Tibial nerve (tissue), 4 donors: Measurements from ENCODE around the gene PSMD8. TPM values are rescaled to one million over a fixed set of nuclear protein-coding genes. Genes with fewer than 3 reads are reported as not detected.

Experiments
- DNase-seq, 2 donors: peaks; one replicate each; pipeline ENCODE4 v3.0.0-alpha.2; 2019; ENCODE audit warnings: low spot score in 2 of 2
- H3K27ac ChIP-seq, 4 donors: fragments of 200-600 bp; sonication (generic) in 3 of 4; one replicate each; pipeline ENCODE4 v1.5.1; 2017 to 2019; ENCODE audit warnings: mild to moderate bottlenecking in 1 of 4
- H3K27me3 ChIP-seq, 2 donors: fragments of 200-600 bp; sonication (generic) in 1 of 2; one replicate each; pipeline versions ENCODE4 v1.5.1 to v1.6.0; 2017 to 2019
- H3K36me3 ChIP-seq, 3 donors: fragments of 200-600 bp; sonication (generic); one replicate each; pipeline ENCODE4 v1.5.1; 2018 to 2019
- H3K4me1 ChIP-seq, 4 donors: fragments of 200-600 bp; sonication (generic) in 3 of 4; one replicate each; pipeline ENCODE4 v1.5.1; 2017 to 2019
- H3K4me3 ChIP-seq, 4 donors: fragments of 200-600 bp; sonication (generic) in 3 of 4; one replicate each; pipeline ENCODE4 v1.5.1; 2017 to 2019; ENCODE audit warnings: mild to moderate bottlenecking in 1 of 4, moderate library complexity in 1 of 4
- H3K9me3 ChIP-seq, 4 donors: fragments of 200-600 bp; sonication (generic) in 3 of 4; one replicate each; pipeline ENCODE4 v1.5.1; 2017 to 2019
- EP300 ChIP-seq, 2 donors: sonication (generic); formaldehyde crosslinking; IDR thresholded peaks; one replicate each; pipeline ENCODE4 v1.6.1; 2017; ENCODE audit warnings: antibody characterized with exemption in 2 of 2, mild to moderate bottlenecking in 1 of 2
- POLR2A ChIP-seq, 2 donors: fragments of 450-650 bp; IDR thresholded peaks; one replicate each; pipeline ENCODE4 v1.6.1; 2017; ENCODE audit warnings: antibody characterized with exemption in 2 of 2, mild to moderate bottlenecking in 2 of 2, moderate library complexity in 2 of 2
- WGBS, 2 donors: methylation state at CpG; one replicate each; pipeline ENCODE4 v1.1.5; 2018; 5-methylcytosine and 5-hydroxymethylcytosine counted together
- total RNA-seq, 4 donors: library from RNA; depleted of rRNA; stranded (reverse); fragments of >200 nt; gene quantifications; one replicate each; pipeline ENCODE4 v1.1.0, GENCODE V29; 2016
- TF ChIP-seq, protein P1 (sequence below), 5 experiments: fragments of 200-600 bp in 3 of 5; fragments of 450-650 bp in 2 of 5; sonication (generic) in 3 of 5; IDR thresholded peaks; one replicate each; pipeline ENCODE4 v1.5.1; 2016 to 2019; ENCODE audit warnings: antibody characterized with exemption in 5 of 5, mild to moderate bottlenecking in 3 of 5, moderate library complexity in 2 of 5

PSMD8 gene
- total RNA-seq, 4 donors from 2014 or later = 124 to 192 (median 174) TPM

- TF ChIP-seq, protein P1, sequence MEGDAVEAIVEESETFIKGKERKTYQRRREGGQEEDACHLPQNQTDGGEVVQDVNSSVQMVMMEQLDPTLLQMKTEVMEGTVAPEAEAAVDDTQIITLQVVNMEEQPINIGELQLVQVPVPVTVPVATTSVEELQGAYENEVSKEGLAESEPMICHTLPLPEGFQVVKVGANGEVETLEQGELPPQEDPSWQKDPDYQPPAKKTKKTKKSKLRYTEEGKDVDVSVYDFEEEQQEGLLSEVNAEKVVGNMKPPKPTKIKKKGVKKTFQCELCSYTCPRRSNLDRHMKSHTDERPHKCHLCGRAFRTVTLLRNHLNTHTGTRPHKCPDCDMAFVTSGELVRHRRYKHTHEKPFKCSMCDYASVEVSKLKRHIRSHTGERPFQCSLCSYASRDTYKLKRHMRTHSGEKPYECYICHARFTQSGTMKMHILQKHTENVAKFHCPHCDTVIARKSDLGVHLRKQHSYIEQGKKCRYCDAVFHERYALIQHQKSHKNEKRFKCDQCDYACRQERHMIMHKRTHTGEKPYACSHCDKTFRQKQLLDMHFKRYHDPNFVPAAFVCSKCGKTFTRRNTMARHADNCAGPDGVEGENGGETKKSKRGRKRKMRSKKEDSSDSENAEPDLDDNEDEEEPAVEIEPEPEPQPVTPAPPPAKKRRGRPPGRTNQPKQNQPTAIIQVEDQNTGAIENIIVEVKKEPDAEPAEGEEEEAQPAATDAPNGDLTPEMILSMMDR (IDR thresholded peaks at IDR 0.05) = no peak
- no peak for TF ChIP-seq POLR2A (IDR thresholded peaks at IDR 0.05)
- TF ChIP-seq EP300 (IDR thresholded peaks at IDR 0.05) = no peak
- Histone ChIP-seq H3K27ac (no peak overlapping the region), H3K27me3 (peaks cover 0 to under 1% of the 10 kb centered on the region in 2 donors), H3K36me3 (peaks cover 0 to 22% (median 0%) of the 10 kb centered on the region in 3 donors), H3K9me3 (no peaks in the 10 kb centered on the region), H3K4me3 (no peak overlapping the region), H3K4me1 (no peaks in the 10 kb centered on the region)
- no peak for DNase-seq
- WGBS, 2 donors = 82 to 88% methylated on average over 4 of the region's 4 CpGs
Measured at GRCh38 chr19:38346837-38347236, 27.5 kb upstream of the PSMD8 start.

GRCh38 chr19:38350883-38351282 lies 23.5 kb upstream of the PSMD8 start:
- Histone ChIP-seq H3K27ac (no peak overlapping the region), H3K36me3 (no peaks in the 10 kb centered on the region), H3K9me3 (no peaks in the 10 kb centered on the region), H3K4me3 (no peak overlapping the region), H3K4me1 (no peaks in the 10 kb centered on the region), H3K27me3 (peaks cover 0 to 25% of the 10 kb centered on the region in 2 donors)
- 89 to 98% methylated on average over 3 of the region's 3 CpGs for WGBS, 2 donors
- DNase-seq = no peak
- no peak for TF ChIP-seq POLR2A (IDR thresholded peaks at IDR 0.05)
- no peak for TF ChIP-seq EP300 (IDR thresholded peaks at IDR 0.05)
- TF ChIP-seq, protein P1 (IDR thresholded peaks at IDR 0.05) = no peak

DNA sequence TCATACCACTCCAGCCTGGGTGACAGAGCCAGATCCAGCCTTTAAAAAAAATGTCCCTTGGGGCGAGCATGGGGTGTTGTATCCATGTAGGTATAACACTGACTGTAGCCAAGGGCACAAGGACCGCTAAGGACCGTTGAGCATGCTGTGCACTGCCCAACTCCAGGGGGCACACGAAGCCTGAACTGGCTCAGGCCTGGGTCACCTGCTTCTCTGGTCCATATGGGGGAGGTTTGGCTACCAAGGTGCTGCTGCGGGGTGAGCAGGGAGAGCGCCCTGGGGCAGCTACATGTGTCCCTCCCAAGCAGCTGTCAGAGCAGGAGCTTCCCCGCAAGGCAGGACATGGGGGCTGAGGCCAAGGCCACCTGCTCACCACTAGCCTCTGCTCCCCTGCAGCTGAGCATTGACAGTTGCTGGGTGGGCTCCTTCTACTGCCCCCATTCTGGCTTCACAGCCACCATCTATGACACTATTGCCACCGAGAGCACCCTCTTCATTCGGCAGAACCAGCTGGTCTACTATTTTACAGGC lies 22.4 kb upstream of the PSMD8 start:
- WGBS, 2 donors = 75 to 85% methylated on average over 9 of the region's 9 CpGs
- Histone ChIP-seq H3K9me3 (no peaks in the 10 kb centered on the region), H3K4me1 (no peaks in the 10 kb centered on the region), H3K36me3 (no peaks in the 10 kb centered on the region), H3K27me3 (peaks cover 0 to 28% of the 10 kb centered on the region in 2 donors), H3K4me3 (no peak overlapping the region), H3K27ac (no peak overlapping the region)
- TF ChIP-seq, protein P1 (IDR thresholded peaks at IDR 0.05) = no peak
- TF ChIP-seq EP300 (IDR thresholded peaks at IDR 0.05) (no peak), POLR2A (IDR thresholded peaks at IDR 0.05) (no peak)
- DNase-seq = no peak

DNA sequence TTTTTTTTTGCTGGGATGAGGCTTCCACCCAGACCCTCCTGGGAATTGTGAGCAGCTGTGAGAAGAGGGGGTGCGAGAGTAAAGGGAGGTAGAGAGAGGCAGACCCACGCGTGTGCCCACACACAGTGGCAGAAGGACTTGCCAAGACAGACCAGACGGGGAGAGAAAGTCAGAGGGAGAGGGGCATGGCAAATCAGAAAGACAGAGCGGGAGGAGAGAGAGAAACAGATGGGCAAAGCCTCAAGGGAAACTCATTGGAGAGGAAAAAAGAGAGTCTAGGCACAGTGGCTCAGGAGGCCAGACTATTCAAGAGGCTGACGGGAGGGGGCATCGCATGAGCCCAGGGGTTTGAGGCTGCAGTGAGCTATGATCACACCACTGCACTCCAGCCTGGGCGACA lies 21.8 kb upstream of the PSMD8 start:
- TF ChIP-seq, protein P1 (IDR thresholded peaks at IDR 0.05) = no peak
- TF ChIP-seq POLR2A (IDR thresholded peaks at IDR 0.05) = no peak
- TF ChIP-seq EP300 (IDR thresholded peaks at IDR 0.05) = no peak
- no peaks in the 10 kb centered on the region for H3K9me3 ChIP-seq
- no peak overlapping the region for H3K27ac ChIP-seq
- 63 to 70% methylated on average over 8 of the region's 8 CpGs for WGBS, 2 donors
- DNase-seq = no peak
- no peaks in the 10 kb centered on the region for H3K36me3 ChIP-seq
- peaks cover 0 to 29% of the 10 kb centered on the region in 2 donors for H3K27me3 ChIP-seq
- no peaks in the 10 kb centered on the region for H3K4me1 ChIP-seq
- H3K4me3 ChIP-seq = no peak overlapping the region

DNA sequence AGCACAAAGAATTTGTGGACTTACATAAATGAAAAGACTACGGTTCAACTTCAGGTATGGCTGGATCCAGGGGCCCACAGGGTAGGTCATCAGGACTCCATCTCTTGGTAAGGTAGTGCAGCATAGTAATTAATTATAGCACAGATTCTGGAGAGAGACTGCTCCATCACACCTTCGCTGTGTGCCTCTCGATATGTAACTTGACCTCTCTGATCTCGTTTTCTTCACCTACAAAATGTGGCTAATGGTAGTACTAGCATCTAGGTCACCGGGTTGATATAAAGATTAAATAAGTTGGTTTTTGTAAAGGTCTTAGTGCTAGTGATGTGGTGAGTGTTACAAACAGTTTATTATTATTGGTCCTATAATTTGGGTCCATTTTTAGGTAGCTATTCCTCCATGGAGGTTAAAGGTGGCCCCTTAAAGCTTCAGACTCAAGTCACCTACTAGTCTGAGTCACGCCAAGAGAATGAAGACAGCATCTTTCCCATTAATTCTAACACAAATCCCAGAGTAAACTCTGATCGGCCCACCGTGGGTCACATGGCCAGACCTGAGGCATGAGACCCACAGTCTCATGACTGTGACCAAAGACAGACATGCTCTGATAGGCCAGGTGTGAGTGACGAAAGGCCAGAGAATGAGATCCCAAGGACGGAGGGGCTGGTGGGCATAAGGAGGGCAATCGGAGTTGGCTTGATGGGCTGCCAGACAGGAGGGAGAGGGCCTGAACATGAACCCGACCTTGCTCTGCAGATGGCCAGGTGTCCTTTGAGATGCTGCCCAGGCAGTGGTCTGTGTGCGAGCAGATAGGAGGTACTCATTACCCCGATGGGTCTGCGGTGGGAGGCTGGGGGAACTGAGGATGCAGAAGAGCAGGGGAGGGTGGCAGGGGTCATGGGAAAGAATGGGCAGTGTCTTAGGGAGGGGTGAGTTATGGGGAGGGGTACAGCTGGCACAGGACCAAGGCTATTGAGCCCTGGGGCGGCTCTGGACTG lies 18.3 kb upstream of the PSMD8 start:
- no peak overlapping the region for H3K4me3 ChIP-seq
- H3K36me3 ChIP-seq = no peaks in the 10 kb centered on the region
- peaks cover 0 to 54% of the 10 kb centered on the region in 2 donors for H3K27me3 ChIP-seq
- no peaks in the 10 kb centered on the region for H3K9me3 ChIP-seq
- no peak for DNase-seq
- H3K4me1 ChIP-seq = peaks cover 0 to under 1% (median 0%) of the 10 kb centered on the region in 4 donors
- WGBS, 2 donors = 78 to 79% methylated on average over 16 of the region's 16 CpGs
- no peak overlapping the region for H3K27ac ChIP-seq
- TF ChIP-seq EP300 (IDR thresholded peaks at IDR 0.05) (no peak), POLR2A (IDR thresholded peaks at IDR 0.05) (no peak)
- TF ChIP-seq, protein P1 (IDR thresholded peaks at IDR 0.05) = no peak
